CD4-positive, CD25-positive, alpha-beta regulatory T cell (primary cell): ENCODE measurements around the gene RLBP1. TPM values are rescaled to one million over a fixed set of nuclear protein-coding genes. Genes with fewer than 3 reads are reported as not detected.
A peak's percentile ranks its signal among the peaks of the same experiment; 100 is the strongest.

Source experiments
- ATAC-seq, 2 donors: fragments of 150-1000 bp; cut with Tn5 transposase; one replicate each; pipeline ENCODE4 v1.10.0; 2021; ENCODE audit warnings: low read depth in 2 of 2, moderate number of reproducible peaks in 2 of 2, moderate library complexity in 1 of 2
- DNase-seq, 3 donors: peaks; one replicate each; pipeline versions ENCODE4 v3.0.0 to v3.0.0-alpha.2; 2012 to 2022; ENCODE audit warnings: mixed read lengths in 1 of 3
- H3K27ac ChIP-seq: one replicate; pipeline ENCODE4 v1.7.0; 2013; ENCODE audit warnings: mild to moderate bottlenecking, low read length; ENCODE audit not compliant: insufficient read depth, poor library complexity, severe bottlenecking
- H3K27me3 ChIP-seq: one replicate; pipeline ENCODE4 v1.7.0; 2013; ENCODE audit warnings: low read length; ENCODE audit not compliant: control insufficient read depth, insufficient read depth
- H3K36me3 ChIP-seq: one replicate; pipeline ENCODE4 v1.7.0; 2013; ENCODE audit warnings: mild to moderate bottlenecking, low read length, moderate library complexity; ENCODE audit not compliant: control insufficient read depth, insufficient read depth
- H3K4me1 ChIP-seq: 2 replicates; pipeline ENCODE4 v1.7.0; 2013; ENCODE audit warnings: mild to moderate bottlenecking, low read length; ENCODE audit not compliant: insufficient read depth, control insufficient read depth, poor library complexity, severe bottlenecking
- H3K4me3 ChIP-seq: one replicate; pipeline ENCODE4 v1.7.0; 2013; ENCODE audit warnings: low read depth, mild to moderate bottlenecking, low read length, moderate library complexity
- H3K9me3 ChIP-seq, 2 experiments: 1 replicate in 1 of 2; 2 replicates in 1 of 2; pipeline ENCODE4 v1.7.0; 2013; ENCODE audit warnings: low read length in 2 of 2, mild to moderate bottlenecking in 1 of 2, moderate library complexity in 1 of 2; ENCODE audit not compliant: control insufficient read depth in 2 of 2
- H3K27ac Mint-ChIP-seq, 3 donors: one replicate each; pipeline ENCODE4 v1.8.0; 2020 to 2022; ENCODE audit warnings: mild to moderate bottlenecking in 3 of 3, mixed read lengths in 3 of 3, moderate library complexity in 2 of 3
- H3K27me3 Mint-ChIP-seq: one replicate; pipeline ENCODE4 v1.8.0; 2022; ENCODE audit warnings: mild to moderate bottlenecking, mixed read lengths
- H3K36me3 Mint-ChIP-seq: one replicate; pipeline ENCODE4 v1.8.0; 2020; ENCODE audit warnings: mixed read lengths
- H3K4me1 Mint-ChIP-seq, 4 donors: one replicate each; pipeline ENCODE4 v1.8.0; 2020 to 2022; ENCODE audit warnings: mixed read lengths in 4 of 4, mild to moderate bottlenecking in 1 of 4
- H3K4me3 Mint-ChIP-seq, 4 donors: one replicate each; pipeline ENCODE4 v1.8.0; 2020 to 2022; ENCODE audit warnings: mild to moderate bottlenecking in 4 of 4, mixed read lengths in 4 of 4, moderate library complexity in 3 of 4
- H3K9me3 Mint-ChIP-seq, 7 donors: one replicate each; pipeline ENCODE4 v1.8.0; 2020 to 2022; ENCODE audit warnings: mixed read lengths in 7 of 7, mild to moderate bottlenecking in 3 of 7, moderate library complexity in 2 of 7
- polyA plus RNA-seq, 4 donors: library from polyadenylated mRNA; unstranded; fragments of 300-500 nt; fragmentation: Illumina TruSeq; gene quantifications; one replicate each; pipeline ENCODE4 v1.2.3, GENCODE V29; 2021
- total RNA-seq: library from RNA; stranded (reverse); gene quantifications from one replicate; pipeline ENCODE4 v1.2.3, GENCODE V29; 2022

RLBP1 gene
- total and polyA plus RNA-seq, 5 donors from 2014 or later, result not detected

DNA sequence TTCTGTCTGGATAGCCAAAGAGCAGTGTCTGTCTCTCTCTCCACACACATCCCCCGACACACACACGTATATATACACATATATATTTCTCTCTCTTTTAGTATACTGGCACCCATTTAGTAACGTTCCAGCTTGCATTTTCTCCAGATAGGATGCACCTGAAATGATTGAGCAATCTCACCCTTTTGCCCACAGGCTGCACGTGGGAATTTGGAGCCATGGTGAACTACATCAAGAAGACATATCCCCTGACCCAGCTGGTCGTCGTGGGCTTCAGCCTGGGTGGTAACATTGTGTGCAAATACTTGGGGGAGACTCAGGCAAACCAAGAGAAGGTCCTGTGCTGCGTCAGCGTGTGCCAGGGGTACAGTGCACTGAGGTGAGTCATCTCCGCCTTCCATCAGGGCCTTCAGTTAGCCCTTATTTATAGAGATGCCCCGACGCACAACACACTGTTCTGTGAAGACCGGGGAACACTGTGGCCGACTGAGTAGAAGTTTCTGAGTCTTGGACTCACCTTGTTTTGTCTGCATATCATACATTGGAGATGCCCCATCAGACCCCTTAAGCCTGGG is 45.7 kb downstream of the RLBP1 start:
- H3K9me3 Mint-ChIP-seq, result no peaks in the 10 kb centered on the region
- no peaks in the 10 kb centered on the region for H3K27me3 Mint-ChIP-seq
- no peaks in the 10 kb centered on the region for H3K4me1 ChIP-seq
- H3K27ac Mint-ChIP-seq, result peak overlapping the region in 1 of 3 donors; percentile 42
- peaks cover 47% of the 10 kb centered on the region for H3K36me3 ChIP-seq
- H3K9me3 ChIP-seq, result no peaks in the 10 kb centered on the region
- peaks cover 34% of the 10 kb centered on the region for H3K36me3 Mint-ChIP-seq
- no peak for DNase-seq
- H3K4me3 ChIP-seq, result no peak overlapping the region
- H3K4me1 Mint-ChIP-seq, result peaks cover 6 to 13% (median 8%) of the 10 kb centered on the region in 4 donors
- H3K27me3 ChIP-seq, result no peaks in the 10 kb centered on the region
- no peak for ATAC-seq
- H3K4me3 Mint-ChIP-seq, result no peak overlapping the region
- H3K27ac ChIP-seq, result no peak overlapping the region

DNA sequence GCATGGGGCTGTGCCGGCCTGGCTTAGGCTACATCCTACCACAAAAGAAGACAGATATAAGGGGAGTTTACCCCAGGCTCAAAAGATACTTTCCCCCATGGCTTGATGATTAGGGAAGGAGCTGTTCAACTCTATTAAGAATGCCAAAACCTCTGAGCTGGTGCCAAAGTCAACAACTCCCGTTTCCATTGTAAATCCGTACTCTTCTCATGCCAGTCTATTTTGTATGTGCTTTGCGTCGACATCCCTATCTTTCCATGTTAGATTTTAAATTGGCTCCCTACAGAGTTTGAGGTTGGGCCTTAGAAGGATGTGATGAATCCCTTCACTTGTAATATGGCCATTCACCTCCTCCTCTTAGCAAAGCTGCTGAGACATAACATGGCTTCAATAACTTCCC is 46.9 kb downstream of the RLBP1 start:
- Histone ChIP-seq H3K4me3 (no peak overlapping the region), H3K9me3 (no peaks in the 10 kb centered on the region), H3K36me3 (peaks cover 41% of the 10 kb centered on the region), H3K27me3 (no peaks in the 10 kb centered on the region), H3K4me1 (no peaks in the 10 kb centered on the region), H3K27ac (no peak overlapping the region)
- Mint-ChIP-seq H3K4me1 (peaks cover 6 to 13% (median 8%) of the 10 kb centered on the region in 4 donors), H3K36me3 (peaks cover 35% of the 10 kb centered on the region), H3K9me3 (no peaks in the 10 kb centered on the region), H3K4me3 (no peak overlapping the region), H3K27me3 (no peaks in the 10 kb centered on the region), H3K27ac (peak overlapping the region in 1 of 3 donors; percentile 33)
- ATAC-seq (no peak), DNase-seq (no peak)

DNA sequence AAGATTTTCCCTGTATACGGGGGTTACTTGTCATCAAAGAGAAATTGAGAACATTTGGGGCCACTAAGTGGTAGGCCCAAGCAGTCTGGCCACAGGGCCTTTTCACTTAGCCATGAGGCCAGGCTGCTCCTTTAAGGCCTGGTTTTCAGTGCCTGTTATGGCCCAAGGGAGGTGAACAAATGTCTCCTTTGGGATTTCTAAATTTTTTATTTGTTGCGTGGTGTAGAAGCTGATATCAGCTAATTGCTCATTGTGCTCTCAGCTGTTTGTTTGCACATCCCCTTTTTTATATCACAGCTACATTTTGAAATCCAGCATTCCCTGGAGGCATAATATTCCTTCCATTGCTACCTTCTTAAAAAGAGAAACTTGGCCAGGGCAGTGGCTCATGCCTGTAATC is 48.5 kb downstream of the RLBP1 start:
- Histone ChIP-seq H3K27me3 (no peaks in the 10 kb centered on the region), H3K36me3 (peaks cover 33% of the 10 kb centered on the region), H3K9me3 (no peaks in the 10 kb centered on the region), H3K4me3 (no peak overlapping the region), H3K27ac (no peak overlapping the region), H3K4me1 (no peaks in the 10 kb centered on the region)
- DNase-seq, result no peak
- no peak overlapping the region for H3K4me3 Mint-ChIP-seq
- no peaks in the 10 kb centered on the region for H3K9me3 Mint-ChIP-seq
- peaks cover 5 to 11% (median 8%) of the 10 kb centered on the region in 4 donors for H3K4me1 Mint-ChIP-seq
- no peak for ATAC-seq
- H3K36me3 Mint-ChIP-seq, result peaks cover 33% of the 10 kb centered on the region
- H3K27me3 Mint-ChIP-seq, result no peaks in the 10 kb centered on the region
- peak overlapping the region in 1 of 3 donors; percentile 33 for H3K27ac Mint-ChIP-seq

DNA sequence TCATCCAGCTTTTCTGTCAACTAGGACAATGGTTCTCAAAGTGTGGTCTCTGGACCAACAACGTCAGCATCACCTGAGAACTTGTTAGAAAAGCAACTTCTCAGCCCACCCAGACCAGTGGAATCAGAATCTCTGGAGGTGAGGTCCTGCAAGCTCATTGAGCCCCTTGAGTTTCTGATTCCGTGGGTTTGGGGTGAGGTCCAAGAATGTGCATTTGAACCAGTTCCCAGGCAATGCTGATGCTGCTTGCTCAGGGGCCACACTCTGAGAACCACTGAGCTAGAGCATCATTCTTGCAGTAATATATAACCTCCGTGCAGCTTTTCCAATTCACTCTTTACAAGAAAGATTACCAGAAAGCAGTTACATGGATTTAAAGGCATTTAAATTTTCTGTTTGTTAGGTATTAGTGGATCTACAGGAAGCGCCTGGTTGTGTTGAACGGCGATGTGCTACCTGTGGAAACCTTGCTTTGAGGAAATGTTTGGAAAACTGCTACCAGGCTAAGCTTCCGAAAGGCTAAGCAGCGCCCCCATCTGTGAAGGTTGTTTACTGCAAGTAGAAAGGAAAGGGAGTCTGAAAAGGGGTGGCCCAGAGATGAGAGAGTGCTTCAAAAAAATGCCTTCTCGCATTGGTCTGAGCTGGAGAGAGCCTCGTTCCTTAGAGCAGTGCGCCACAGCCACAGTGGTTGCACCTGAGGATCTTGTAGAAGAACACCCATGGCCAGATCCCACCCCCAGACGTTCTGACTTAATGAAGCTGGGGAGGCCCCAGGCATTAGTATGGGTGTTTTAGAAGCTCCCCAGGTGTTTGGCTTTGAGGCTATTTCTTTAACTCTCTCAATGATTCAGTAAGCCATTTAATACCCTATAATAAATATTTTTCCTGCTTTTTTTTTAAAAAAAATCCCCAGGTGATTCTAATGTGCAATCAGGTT is 50.0 kb downstream of the RLBP1 start:
- Mint-ChIP-seq H3K9me3 (no peaks in the 10 kb centered on the region), H3K36me3 (peaks cover 21% of the 10 kb centered on the region), H3K4me3 (no peak overlapping the region), H3K27ac (no peak overlapping the region), H3K27me3 (no peaks in the 10 kb centered on the region), H3K4me1 (peaks cover 6 to 15% (median 8%) of the 10 kb centered on the region in 4 donors)
- no peak overlapping the region for H3K27ac ChIP-seq
- H3K4me3 ChIP-seq, result no peak overlapping the region
- no peaks in the 10 kb centered on the region for H3K9me3 ChIP-seq
- peak in 1 of 3 donors; percentile 43 for DNase-seq
- no peaks in the 10 kb centered on the region for H3K27me3 ChIP-seq
- ATAC-seq, result no peak
- no peaks in the 10 kb centered on the region for H3K4me1 ChIP-seq
- peaks cover 22% of the 10 kb centered on the region for H3K36me3 ChIP-seq

DNA sequence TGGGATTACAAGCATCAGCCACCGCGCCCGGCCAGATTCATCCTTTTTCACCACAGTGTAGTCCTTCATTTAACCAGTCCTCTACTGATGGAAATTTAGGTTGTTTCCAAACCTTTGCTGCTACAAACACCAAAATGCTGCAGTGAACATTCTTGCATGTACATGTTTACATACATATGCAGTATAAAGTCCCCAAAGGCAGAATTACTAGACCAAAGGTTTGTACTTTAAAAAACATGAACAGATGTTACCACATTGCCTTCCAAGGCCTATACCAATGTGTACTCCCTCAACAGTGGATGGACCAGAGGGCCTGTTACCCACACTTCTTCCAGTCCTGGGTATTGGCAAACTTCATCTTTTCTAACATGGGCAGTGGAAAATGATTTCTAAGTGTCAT is 51.0 kb downstream of the RLBP1 start:
- Mint-ChIP-seq H3K27ac (peak overlapping the region in 2 of 3 donors; percentile 20 to 21), H3K27me3 (no peaks in the 10 kb centered on the region), H3K9me3 (no peaks in the 10 kb centered on the region), H3K36me3 (peaks cover 12% of the 10 kb centered on the region), H3K4me3 (no peak overlapping the region), H3K4me1 (peaks cover 6 to 19% (median 11%) of the 10 kb centered on the region in 4 donors)
- ATAC-seq, result no peak
- no peak for DNase-seq
- no peaks in the 10 kb centered on the region for H3K27me3 ChIP-seq
- H3K27ac ChIP-seq, result no peak overlapping the region
- no peak overlapping the region for H3K4me3 ChIP-seq
- H3K36me3 ChIP-seq, result peaks cover 12% of the 10 kb centered on the region
- no peaks in the 10 kb centered on the region for H3K9me3 ChIP-seq
- H3K4me1 ChIP-seq, result no peaks in the 10 kb centered on the region

DNA sequence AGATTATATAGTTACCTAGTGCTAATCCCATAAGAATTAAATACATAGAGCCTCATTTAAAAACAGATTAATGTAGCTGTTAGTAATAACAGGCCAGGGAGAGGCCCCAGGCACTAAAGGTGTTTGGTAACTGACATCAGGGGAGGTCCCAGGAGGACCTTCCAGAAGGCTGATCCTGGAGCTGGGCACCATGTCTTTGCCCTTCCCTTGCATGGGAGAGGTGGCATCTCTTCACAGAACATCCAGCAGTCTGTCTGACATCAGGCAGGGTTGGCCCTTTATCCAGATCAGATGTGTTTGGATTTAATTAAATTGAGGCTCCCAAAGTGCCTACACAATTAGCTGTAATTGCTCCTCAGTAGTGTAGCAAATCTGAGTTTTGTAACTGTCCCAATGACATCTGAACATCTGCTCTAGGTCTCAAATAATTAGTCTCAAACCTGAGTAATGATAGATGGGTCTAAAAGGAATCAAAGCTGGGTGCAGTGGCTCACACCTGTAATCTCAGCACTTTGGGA is 53.0 kb downstream of the RLBP1 start:
- no peak overlapping the region for H3K4me3 ChIP-seq
- Mint-ChIP-seq H3K27me3 (no peaks in the 10 kb centered on the region), H3K4me1 (peaks cover 6 to 19% (median 10%) of the 10 kb centered on the region in 4 donors), H3K27ac (no peak overlapping the region), H3K9me3 (no peaks in the 10 kb centered on the region), H3K36me3 (peaks cover 16% of the 10 kb centered on the region), H3K4me3 (no peak overlapping the region)
- no peak for DNase-seq
- peaks cover 18% of the 10 kb centered on the region for H3K36me3 ChIP-seq
- no peak for ATAC-seq
- no peak overlapping the region for H3K27ac ChIP-seq
- H3K4me1 ChIP-seq, result no peaks in the 10 kb centered on the region
- no peaks in the 10 kb centered on the region for H3K9me3 ChIP-seq
- H3K27me3 ChIP-seq, result no peaks in the 10 kb centered on the region

DNA sequence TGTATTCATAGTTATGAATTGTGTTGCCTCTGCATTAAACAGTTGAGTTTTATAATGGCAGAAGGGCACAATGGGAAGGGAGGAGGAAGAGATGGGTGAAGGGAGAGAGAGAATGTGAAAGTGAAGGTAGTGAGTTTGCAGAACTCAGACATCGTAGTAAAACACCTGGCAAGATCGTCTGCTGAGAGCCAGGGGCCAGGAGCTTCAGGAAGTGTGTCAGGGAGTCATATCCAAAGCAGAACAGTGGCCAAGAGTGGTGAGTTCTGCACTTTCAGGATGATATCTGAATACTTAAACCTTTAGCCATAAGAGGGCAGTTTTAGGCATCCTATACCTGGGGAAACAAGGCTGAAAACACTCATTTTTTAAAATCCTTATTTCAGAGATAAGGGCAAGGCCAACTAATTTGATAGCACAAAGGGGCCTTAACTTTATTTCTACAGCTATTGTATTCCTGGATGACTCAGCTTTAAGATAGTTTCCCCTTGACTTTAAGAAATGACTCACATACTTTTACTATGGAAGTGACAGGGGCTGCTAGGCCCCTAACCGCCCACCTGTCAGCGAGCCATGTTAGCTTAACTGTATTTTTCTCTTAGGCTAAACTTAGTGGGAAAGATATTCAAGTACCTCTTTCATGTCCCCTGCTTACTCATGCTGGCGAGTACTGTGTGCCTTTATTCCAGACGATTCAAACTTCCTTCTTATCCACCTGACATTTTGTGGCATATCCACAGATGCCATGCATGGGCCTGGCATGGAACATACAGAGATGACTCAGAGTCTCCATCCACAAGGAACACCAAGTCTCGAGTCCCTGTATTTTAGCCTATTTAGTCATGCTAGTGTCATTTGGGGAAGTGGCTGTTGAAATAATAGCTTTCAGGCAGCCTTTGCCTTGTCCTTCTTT is 53.9 kb downstream of the RLBP1 start:
- DNase-seq (peak in 1 of 3 donors; percentile 52), ATAC-seq (peak in 1 of 2 donors; percentile 37)
- no peaks in the 10 kb centered on the region for H3K27me3 Mint-ChIP-seq
- no peaks in the 10 kb centered on the region for H3K27me3 ChIP-seq
- H3K4me3 Mint-ChIP-seq, result peak overlapping the region in 2 of 4 donors; percentile 6 to 48
- H3K4me3 ChIP-seq, result peak overlapping the region; percentile 34
- no peak overlapping the region for H3K27ac ChIP-seq
- peaks cover 19% of the 10 kb centered on the region for H3K36me3 Mint-ChIP-seq
- H3K36me3 ChIP-seq, result peaks cover 19% of the 10 kb centered on the region
- H3K4me1 Mint-ChIP-seq, result peaks cover 6 to 19% (median 10%) of the 10 kb centered on the region in 4 donors
- peak overlapping the region; percentile 76 to 93 (median 77) for H3K27ac Mint-ChIP-seq
- no peaks in the 10 kb centered on the region for H3K4me1 ChIP-seq
- H3K9me3 ChIP-seq, result no peaks in the 10 kb centered on the region
- H3K9me3 Mint-ChIP-seq, result no peaks in the 10 kb centered on the region
